ENCODE measurements around the gene SLC5A10. TPM values are rescaled to one million over a fixed set of nuclear protein-coding genes. Genes with fewer than 3 reads are reported as not detected.
A peak's percentile ranks its signal among the peaks of the same experiment; 100 is the strongest.
"Not testable (repeated sequence)": the region's sequence is repeated elsewhere in the genome, so short reads cannot be mapped to it uniquely, and the experiment has no call there.

SLC5A10 gene
- total RNA-seq, 1 experiment from 2014 or later, result not detected

GRCh38 chr17:19042369-19042768, 90.4 kb downstream of the SLC5A10 start:
- POLR2A ChIA-PET (ENCODE audit: low non-redundant PET); H3K36me3 ChIP-seq (ENCODE audit: insufficient read depth, low read length, poor library complexity, severe bottlenecking); intact Hi-C loops (cut with micrococcal nuclease; ENCODE audit: unreplicated experiment); BruUV-seq (replicated peaks); CTCF ChIA-PET; H3K4me1 ChIP-seq (ENCODE audit: insufficient read depth, low read length, poor library complexity, severe bottlenecking); DNase-seq (ENCODE audit: low spot score); H3K27me3 ChIP-seq (replicated peaks; ENCODE audit: insufficient read depth, low read depth, low read length, poor library complexity); H3K9me3 ChIP-seq (ENCODE audit: low read depth, low read length, poor library complexity, severe bottlenecking); H3K4me3 ChIP-seq (ENCODE audit: low read depth, low read length, poor library complexity, severe bottlenecking); H3K27ac ChIP-seq (ENCODE audit: low read depth, low read length, poor library complexity, severe bottlenecking): not testable (repeated sequence)

GRCh38 chr17:19043032-19043431, 91.1 kb downstream of the SLC5A10 start:
- intact Hi-C loops (cut with micrococcal nuclease; ENCODE audit: unreplicated experiment); H3K4me3 ChIP-seq (ENCODE audit: low read depth, low read length, poor library complexity, severe bottlenecking); H3K27me3 ChIP-seq (replicated peaks; ENCODE audit: insufficient read depth, low read depth, low read length, poor library complexity); H3K27ac ChIP-seq (ENCODE audit: low read depth, low read length, poor library complexity, severe bottlenecking); H3K9me3 ChIP-seq (ENCODE audit: low read depth, low read length, poor library complexity, severe bottlenecking); H3K36me3 ChIP-seq (ENCODE audit: insufficient read depth, low read length, poor library complexity, severe bottlenecking); H3K4me1 ChIP-seq (ENCODE audit: insufficient read depth, low read length, poor library complexity, severe bottlenecking); POLR2A ChIA-PET (ENCODE audit: low non-redundant PET); BruUV-seq (replicated peaks); DNase-seq (ENCODE audit: low spot score); CTCF ChIA-PET: not testable (repeated sequence)

GRCh38 chr17:19044643-19045042, 92.7 kb downstream of the SLC5A10 start:
- H3K4me3 ChIP-seq (ENCODE audit: low read depth, low read length, poor library complexity, severe bottlenecking); CTCF ChIA-PET; POLR2A ChIA-PET (ENCODE audit: low non-redundant PET); H3K9me3 ChIP-seq (ENCODE audit: low read depth, low read length, poor library complexity, severe bottlenecking); BruUV-seq (replicated peaks); H3K4me1 ChIP-seq (ENCODE audit: insufficient read depth, low read length, poor library complexity, severe bottlenecking); DNase-seq (ENCODE audit: low spot score); intact Hi-C loops (cut with micrococcal nuclease; ENCODE audit: unreplicated experiment); H3K27me3 ChIP-seq (replicated peaks; ENCODE audit: insufficient read depth, low read depth, low read length, poor library complexity); H3K36me3 ChIP-seq (ENCODE audit: insufficient read depth, low read length, poor library complexity, severe bottlenecking); H3K27ac ChIP-seq (ENCODE audit: low read depth, low read length, poor library complexity, severe bottlenecking): not testable (repeated sequence)

- H3K27ac ChIP-seq (ENCODE audit: low read depth, low read length, poor library complexity, severe bottlenecking); H3K36me3 ChIP-seq (ENCODE audit: insufficient read depth, low read length, poor library complexity, severe bottlenecking); intact Hi-C loops (cut with micrococcal nuclease; ENCODE audit: unreplicated experiment); DNase-seq (ENCODE audit: low spot score); H3K27me3 ChIP-seq (replicated peaks; ENCODE audit: insufficient read depth, low read depth, low read length, poor library complexity); H3K9me3 ChIP-seq (ENCODE audit: low read depth, low read length, poor library complexity, severe bottlenecking); H3K4me1 ChIP-seq (ENCODE audit: insufficient read depth, low read length, poor library complexity, severe bottlenecking); POLR2A ChIA-PET (ENCODE audit: low non-redundant PET); BruUV-seq (replicated peaks); H3K4me3 ChIP-seq (ENCODE audit: low read depth, low read length, poor library complexity, severe bottlenecking); CTCF ChIA-PET: not testable (repeated sequence)
Observed at GRCh38 chr17:19046782-19047375, 94.9 kb downstream of the SLC5A10 start, which contains the start of gene GRAP. Gene GRAP (minus strand): TSS chr17:19046957. CDS start chr17:19046926, 31 bp downstream.

- H3K27me3 ChIP-seq (replicated peaks; ENCODE audit: insufficient read depth, low read depth, low read length, poor library complexity); CTCF ChIA-PET; H3K4me3 ChIP-seq (ENCODE audit: low read depth, low read length, poor library complexity, severe bottlenecking); H3K36me3 ChIP-seq (ENCODE audit: insufficient read depth, low read length, poor library complexity, severe bottlenecking); POLR2A ChIA-PET (ENCODE audit: low non-redundant PET); H3K9me3 ChIP-seq (ENCODE audit: low read depth, low read length, poor library complexity, severe bottlenecking); H3K4me1 ChIP-seq (ENCODE audit: insufficient read depth, low read length, poor library complexity, severe bottlenecking); intact Hi-C loops (cut with micrococcal nuclease; ENCODE audit: unreplicated experiment); H3K27ac ChIP-seq (ENCODE audit: low read depth, low read length, poor library complexity, severe bottlenecking); DNase-seq (ENCODE audit: low spot score); BruUV-seq (replicated peaks): not testable (repeated sequence)
Observed at GRCh38 chr17:19047510-19047909, 95.5 kb downstream of the SLC5A10 start.

- BruUV-seq (replicated peaks); H3K27ac ChIP-seq (ENCODE audit: low read depth, low read length, poor library complexity, severe bottlenecking); DNase-seq (ENCODE audit: low spot score); H3K36me3 ChIP-seq (ENCODE audit: insufficient read depth, low read length, poor library complexity, severe bottlenecking); H3K9me3 ChIP-seq (ENCODE audit: low read depth, low read length, poor library complexity, severe bottlenecking); H3K4me3 ChIP-seq (ENCODE audit: low read depth, low read length, poor library complexity, severe bottlenecking); CTCF ChIA-PET; H3K27me3 ChIP-seq (replicated peaks; ENCODE audit: insufficient read depth, low read depth, low read length, poor library complexity); H3K4me1 ChIP-seq (ENCODE audit: insufficient read depth, low read length, poor library complexity, severe bottlenecking); POLR2A ChIA-PET (ENCODE audit: low non-redundant PET); intact Hi-C loops (cut with micrococcal nuclease; ENCODE audit: unreplicated experiment): not testable (repeated sequence)
Observed at GRCh38 chr17:19048826-19049225, 96.9 kb downstream of the SLC5A10 start.

GRCh38 chr17:19055447-19055846, 103.5 kb downstream of the SLC5A10 start:
- H3K4me1 ChIP-seq (ENCODE audit: insufficient read depth, low read length, poor library complexity, severe bottlenecking); H3K4me3 ChIP-seq (ENCODE audit: low read depth, low read length, poor library complexity, severe bottlenecking); intact Hi-C loops (cut with micrococcal nuclease; ENCODE audit: unreplicated experiment); H3K36me3 ChIP-seq (ENCODE audit: insufficient read depth, low read length, poor library complexity, severe bottlenecking); H3K9me3 ChIP-seq (ENCODE audit: low read depth, low read length, poor library complexity, severe bottlenecking); POLR2A ChIA-PET (ENCODE audit: low non-redundant PET); BruUV-seq (replicated peaks); H3K27me3 ChIP-seq (replicated peaks; ENCODE audit: insufficient read depth, low read depth, low read length, poor library complexity); H3K27ac ChIP-seq (ENCODE audit: low read depth, low read length, poor library complexity, severe bottlenecking); CTCF ChIA-PET; DNase-seq (ENCODE audit: low spot score): not testable (repeated sequence)

GRCh38 chr17:19062009-19062717, 110.2 kb downstream of the SLC5A10 start:
- H3K4me1 ChIP-seq (ENCODE audit: insufficient read depth, low read length, poor library complexity, severe bottlenecking); DNase-seq (ENCODE audit: low spot score); CTCF ChIA-PET; POLR2A ChIA-PET (ENCODE audit: low non-redundant PET); H3K4me3 ChIP-seq (ENCODE audit: low read depth, low read length, poor library complexity, severe bottlenecking); intact Hi-C loops (cut with micrococcal nuclease; ENCODE audit: unreplicated experiment); H3K27ac ChIP-seq (ENCODE audit: low read depth, low read length, poor library complexity, severe bottlenecking); H3K9me3 ChIP-seq (ENCODE audit: low read depth, low read length, poor library complexity, severe bottlenecking); H3K36me3 ChIP-seq (ENCODE audit: insufficient read depth, low read length, poor library complexity, severe bottlenecking); H3K27me3 ChIP-seq (replicated peaks; ENCODE audit: insufficient read depth, low read depth, low read length, poor library complexity): not testable (repeated sequence)
- TSS peak; percentile 98 for BruUV-seq (replicated peaks)

Data from A673 (cell line).